H1 (cell line): ENCODE results near the gene LCLAT1. TPM values are rescaled to one million over a fixed set of nuclear protein-coding genes. Genes with fewer than 3 reads are reported as not detected.

Experiments
- FOSL1 ChIP-seq: IDR thresholded peaks from 2 replicates; pipeline ENCODE4 v1.6.1; 2011; ENCODE audit warnings: mild to moderate bottlenecking, low read depth, low read length, moderate library complexity; ENCODE audit not compliant: insufficient read depth
- NANOG ChIP-seq: IDR thresholded peaks from 2 replicates; pipeline ENCODE4 v1.6.1; 2011; ENCODE audit warnings: low read length, low read depth, mild to moderate bottlenecking, inconsistent platforms; ENCODE audit not compliant: insufficient read depth, poor library complexity, severe bottlenecking
- POLR2AphosphoS5 ChIP-seq: IDR thresholded peaks from 2 replicates; pipeline ENCODE4 v1.6.1; 2011; ENCODE audit warnings: low read depth, low read length
- SIRT6 ChIP-seq: IDR thresholded peaks from one replicate; pipeline ENCODE4 v1.7.1; 2012; ENCODE audit warnings: low read length, inconsistent platforms
- polyA plus RNA-seq, 7 experiments: library from polyadenylated mRNA; depleted of rRNA in 3 of 7; stranded (reverse) in 5 of 7; unstranded in 2 of 7; fragments of >200 nt in 5 of 7; fragments of 200-250 nt in 2 of 7; gene quantifications; 1 replicate in 5 of 7; 2 replicates in 1 of 7; 4 replicates in 1 of 7; pipeline versions ENCODE4 v1.2.1 to v1.2.3, GENCODE V29; 2011 to 2013; ENCODE audit warnings: missing spikeins in 2 of 7, mixed read lengths in 2 of 7
- total RNA-seq: library from RNA; stranded (reverse); fragmentation: NEBNext Ultra II Directional; extraction: Animal tissue kit (Norgen Biotek cat#: 25700); gene quantifications from 2 replicates; pipeline ENCODE4 v1.2.1, GENCODE V29; 2021

The LCLAT1 gene
- total and polyA plus RNA-seq, 2 of the 8 experiments (the other 6 are each of a cell fraction or from before 2014, with no cell fraction given) = 7.6 to 22.0 TPM

- TF ChIP-seq NANOG = no peak
- TF ChIP-seq SIRT6 = no peak
- TF ChIP-seq POLR2AphosphoS5 = no peak
- no peak for TF ChIP-seq FOSL1
Measured at GRCh38 chr2:30470426-30470825, 23.4 kb downstream of the LCLAT1 start (continued).
